BJ (cell line): ENCODE data around the gene VWF. TPM values are rescaled to one million over a fixed set of nuclear protein-coding genes. Genes with fewer than 3 reads are reported as not detected.

ENCODE experiments used
- CTCF ChIA-PET: fragments of 350-600 bp; formaldehyde crosslinking; extraction: SDS; loops from one replicate; lab custom pipeline; 2021; ENCODE audit warnings: antibody characterized with exemption, inconsistent platforms; lab: Yijun Ruan, JAX
- POLR2A ChIA-PET: fragments of 300-600 bp; sonication (Branson Sonifier 250); formaldehyde crosslinking; extraction: SDS; loops from one replicate; lab custom pipeline; 2021; ENCODE audit warnings: antibody characterized with exemption; lab: Charles Lee
- DNase-seq: peaks from one replicate; pipeline ENCODE4 v3.0.0-alpha.2; 2011; ENCODE audit warnings: low read depth
- H3K27me3 ChIP-seq: 2 replicates; pipeline ENCODE4 v1.6.0; 2011; ENCODE audit warnings: low read length; ENCODE audit not compliant: control insufficient read depth, insufficient read depth
- H3K36me3 ChIP-seq: 2 replicates; pipeline ENCODE4 v1.5.1; 2011; ENCODE audit warnings: low read length; ENCODE audit not compliant: control insufficient read depth, insufficient read depth
- H3K4me3 ChIP-seq: 2 replicates; pipeline ENCODE4 v1.5.1; 2011; ENCODE audit warnings: low read depth, mild to moderate bottlenecking, control low read depth, low read length
- polyA plus RNA-seq: library from polyadenylated mRNA; depleted of rRNA; stranded (reverse); fragments of >200 nt; gene quantifications from 2 replicates; pipeline ENCODE4 v1.2.3, GENCODE V29; 2011
- TF ChIP-seq, protein P1 (sequence below): IDR thresholded peaks from 2 replicates; pipeline ENCODE4 v1.5.1; 2011; ENCODE audit warnings: low read depth, mild to moderate bottlenecking, control low read depth, inconsistent platforms, low read length, moderate library complexity; ENCODE audit not compliant: insufficient read depth

Gene VWF
- polyA plus RNA-seq, 1 experiment: 0.06 TPM

DNA sequence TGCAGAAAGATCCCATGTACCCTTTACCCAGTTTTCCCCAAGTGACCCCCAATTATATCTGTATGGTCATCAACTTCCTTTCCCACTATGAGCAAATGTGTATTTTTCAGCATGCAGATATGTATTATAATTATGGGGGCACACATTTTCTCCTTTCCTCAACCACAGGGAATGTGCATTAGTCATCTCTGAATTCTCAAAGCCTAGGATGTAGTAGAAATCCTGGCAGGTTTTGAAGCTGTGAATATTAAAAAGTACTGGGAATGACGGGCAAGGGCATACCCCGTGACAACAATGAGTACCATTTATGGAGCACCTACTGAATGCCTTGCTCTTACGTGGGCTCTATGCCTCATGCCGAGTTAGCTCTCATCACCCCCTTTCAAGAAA, 71.5 kb downstream of the VWF start:
- no peak overlapping the region for H3K4me3 ChIP-seq
- CTCF ChIA-PET: interaction anchor here (1.1 to 3.2 kb wide), 8 partner anchors 12 to 233 kb away, joined by 3 to 16 read pairs (median 6); no protein-coding TSS in a partner anchor
- no peaks in the 10 kb centered on the region for H3K36me3 ChIP-seq
- POLR2A ChIA-PET: no interaction called here
- H3K27me3 ChIP-seq: no peaks in the 10 kb centered on the region
- DNase-seq: no peak
- TF ChIP-seq, protein P1, sequence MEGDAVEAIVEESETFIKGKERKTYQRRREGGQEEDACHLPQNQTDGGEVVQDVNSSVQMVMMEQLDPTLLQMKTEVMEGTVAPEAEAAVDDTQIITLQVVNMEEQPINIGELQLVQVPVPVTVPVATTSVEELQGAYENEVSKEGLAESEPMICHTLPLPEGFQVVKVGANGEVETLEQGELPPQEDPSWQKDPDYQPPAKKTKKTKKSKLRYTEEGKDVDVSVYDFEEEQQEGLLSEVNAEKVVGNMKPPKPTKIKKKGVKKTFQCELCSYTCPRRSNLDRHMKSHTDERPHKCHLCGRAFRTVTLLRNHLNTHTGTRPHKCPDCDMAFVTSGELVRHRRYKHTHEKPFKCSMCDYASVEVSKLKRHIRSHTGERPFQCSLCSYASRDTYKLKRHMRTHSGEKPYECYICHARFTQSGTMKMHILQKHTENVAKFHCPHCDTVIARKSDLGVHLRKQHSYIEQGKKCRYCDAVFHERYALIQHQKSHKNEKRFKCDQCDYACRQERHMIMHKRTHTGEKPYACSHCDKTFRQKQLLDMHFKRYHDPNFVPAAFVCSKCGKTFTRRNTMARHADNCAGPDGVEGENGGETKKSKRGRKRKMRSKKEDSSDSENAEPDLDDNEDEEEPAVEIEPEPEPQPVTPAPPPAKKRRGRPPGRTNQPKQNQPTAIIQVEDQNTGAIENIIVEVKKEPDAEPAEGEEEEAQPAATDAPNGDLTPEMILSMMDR: no peak

DNA sequence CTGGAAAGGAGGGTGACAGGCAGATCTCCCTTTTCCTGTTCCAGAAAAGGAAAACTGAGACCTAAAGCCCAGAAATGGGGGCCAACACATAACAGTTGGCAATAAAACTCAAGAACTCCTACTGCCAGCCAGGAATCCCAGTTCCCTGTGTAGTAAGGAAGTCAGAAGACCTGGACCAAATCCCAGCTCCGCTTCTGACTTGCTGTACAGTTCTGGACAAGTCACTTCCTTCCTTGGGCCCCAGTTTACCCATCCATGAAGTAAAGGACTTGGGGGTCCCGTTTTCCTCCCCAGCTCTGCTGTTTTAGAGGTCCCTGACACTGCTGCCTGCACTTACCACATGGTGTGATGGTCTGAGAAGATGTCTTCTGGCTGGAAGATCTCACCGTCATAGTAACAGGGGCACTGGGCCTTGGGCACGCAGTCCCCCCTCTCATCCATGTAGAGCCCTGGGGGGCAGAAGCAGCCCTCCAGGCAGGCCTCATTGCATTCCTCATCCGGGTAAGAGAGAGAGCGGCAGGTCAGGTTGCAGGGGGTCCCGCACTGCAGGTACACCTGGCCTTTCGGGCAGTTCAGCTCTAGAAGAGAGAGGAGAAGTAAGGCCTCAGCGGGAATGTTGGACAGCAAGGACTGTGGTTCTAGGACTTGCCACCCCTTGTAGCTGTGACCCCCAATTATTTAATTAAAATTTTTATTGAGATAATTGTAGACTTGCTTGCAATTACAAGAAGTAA, 72.1 kb downstream of the VWF start:
- CTCF ChIA-PET: interaction anchor here (0.9 to 3.2 kb wide), 8 partner anchors 11 to 233 kb away, joined by 4 to 16 read pairs (median 6); no protein-coding TSS in a partner anchor
- POLR2A ChIA-PET: no interaction called here
- Histone ChIP-seq H3K27me3 (no peaks in the 10 kb centered on the region), H3K36me3 (no peaks in the 10 kb centered on the region), H3K4me3 (no peak overlapping the region)
- DNase-seq: no peak
- TF ChIP-seq, protein P1: no peak

DNA sequence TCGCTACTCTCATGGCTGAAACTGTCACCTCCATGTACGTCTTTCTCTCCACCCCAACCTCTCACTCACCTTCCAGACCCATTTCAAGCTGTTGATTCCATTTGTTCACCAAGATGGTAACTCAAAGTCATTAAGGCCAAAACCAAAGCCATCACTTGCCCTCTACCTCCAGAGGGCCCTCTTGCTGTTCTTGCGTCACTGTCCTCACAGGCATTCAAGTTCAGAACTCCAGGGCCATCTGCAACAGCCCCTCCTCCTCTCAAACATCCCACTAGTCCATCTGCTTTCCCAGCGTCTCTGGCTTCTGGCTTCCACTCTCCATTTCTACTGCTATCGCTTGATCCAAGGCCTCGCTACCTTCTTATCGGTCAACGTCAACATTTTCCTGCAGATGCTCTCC, 74.5 kb downstream of the VWF start:
- TF ChIP-seq, protein P1: no peak
- DNase-seq: no peak
- Histone ChIP-seq H3K4me3 (no peak overlapping the region), H3K36me3 (no peaks in the 10 kb centered on the region), H3K27me3 (no peaks in the 10 kb centered on the region)
- CTCF ChIA-PET: interaction anchor here (2.2 kb wide), 1 partner anchor 10 kb away, joined by 9 read pairs; no protein-coding TSS in a partner anchor
- POLR2A ChIA-PET: no interaction called here

DNA sequence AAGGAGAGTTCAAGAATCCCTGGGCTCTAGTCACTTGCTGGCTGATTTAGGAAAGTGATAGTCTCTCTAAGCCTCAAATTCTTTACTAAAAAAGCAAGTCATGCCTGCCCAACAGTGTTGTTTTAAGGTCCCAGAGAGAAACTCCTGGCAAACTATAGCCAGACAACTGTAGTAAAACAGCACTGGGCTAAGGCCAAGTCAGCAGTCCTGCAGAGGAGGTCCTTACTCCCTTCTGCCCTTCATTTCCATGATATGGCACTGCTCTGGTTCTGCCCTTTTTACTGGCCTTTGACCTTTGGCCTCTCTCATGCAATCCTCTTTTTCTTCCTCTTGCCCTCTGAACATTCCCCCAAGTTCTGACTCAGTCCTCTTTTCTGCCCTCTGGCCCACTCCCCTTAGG, 74.9 kb downstream of the VWF start:
- Histone ChIP-seq H3K4me3 (no peak overlapping the region), H3K36me3 (no peaks in the 10 kb centered on the region), H3K27me3 (no peaks in the 10 kb centered on the region)
- DNase-seq: no peak
- TF ChIP-seq, protein P1: no peak
- CTCF ChIA-PET: no interaction called here
- POLR2A ChIA-PET: no interaction called here

DNA sequence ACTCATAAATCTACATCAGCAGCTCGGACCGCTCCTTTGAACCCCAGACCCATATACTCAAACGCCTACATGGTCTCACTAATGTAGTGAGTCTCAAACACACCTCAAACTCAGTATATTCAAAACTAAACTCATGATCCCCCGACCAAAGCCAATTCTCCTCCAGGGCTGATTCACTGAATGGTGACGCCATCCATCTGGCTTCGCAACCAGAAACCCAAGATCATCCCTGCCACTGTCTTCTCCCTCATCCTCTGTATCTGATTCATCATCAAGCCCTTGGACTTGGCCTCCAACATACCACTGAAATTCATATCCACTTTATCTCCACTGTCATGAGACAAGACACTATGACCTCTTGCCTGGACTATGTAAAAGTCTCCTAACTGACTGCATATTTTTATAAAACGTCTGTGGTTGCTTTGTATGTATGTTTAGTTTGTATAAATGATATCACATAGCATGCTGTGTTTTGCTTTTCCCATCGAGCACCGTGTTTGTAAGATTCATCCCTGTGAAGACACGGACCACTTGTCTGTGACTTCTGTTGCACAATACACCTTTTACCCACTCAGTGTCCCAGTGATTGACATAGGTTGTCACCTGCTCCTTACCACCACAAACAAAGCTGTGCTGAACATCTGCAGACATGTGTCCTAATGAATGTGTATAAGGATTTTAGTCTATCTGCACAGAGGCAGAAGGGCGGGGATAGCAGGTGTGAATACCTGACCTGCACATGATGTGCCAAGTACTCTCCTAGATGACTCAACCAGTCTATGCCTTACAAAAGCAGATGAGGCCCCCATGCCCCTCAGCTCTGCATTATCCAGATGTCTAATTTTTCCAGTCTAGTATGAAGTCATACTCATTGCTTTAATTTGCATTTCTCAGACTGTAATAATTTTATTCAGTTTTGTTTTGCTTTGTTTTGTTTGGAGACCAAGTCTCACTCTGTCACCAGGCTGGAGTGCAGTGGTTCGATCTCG, 76.9 kb downstream of the VWF start:
- H3K4me3 ChIP-seq: no peak overlapping the region
- H3K27me3 ChIP-seq: no peaks in the 10 kb centered on the region
- no peaks in the 10 kb centered on the region for H3K36me3 ChIP-seq
- DNase-seq: peak; percentile 32
- TF ChIP-seq, protein P1: no peak
- POLR2A ChIA-PET: no interaction called here
- CTCF ChIA-PET: interaction anchor here (0.7 to 1.8 kb wide), 5 partner anchors 59 to 1192 kb away, joined by 3 to 10 read pairs (median 4); no protein-coding TSS in a partner anchor
